NCI-H446 treated with DMSO at 0.1 percent for 48 hours (cell line): ENCODE results near the gene TSPAN14.
"Not testable (repeated sequence)": the region's sequence is repeated elsewhere in the genome, so short reads cannot be mapped to it uniquely, and the experiment has no call there.

Experiments used
- DNase-seq: peaks from one replicate; lab custom pipeline; 2025; lab: John Stamatoyannopoulos, UW

TSPAN14 gene

GRCh38 chr10:80453842-80454512 lies at the start of gene TSPAN14:
Gene TSPAN14 (plus strand): TSS chr10:80454310. CDS start chr10:80489234, 34,924 bp downstream.
- no peak for DNase-seq

- DNase-seq = no peak
Observed at GRCh38 chr10:80405035-80405434, 49.1 kb upstream of the TSPAN14 start.

- DNase-seq = no peak
Observed at GRCh38 chr10:80405626-80406025, 48.5 kb upstream of the TSPAN14 start.

GRCh38 chr10:80406204-80406603 lies 47.9 kb upstream of the TSPAN14 start:
- DNase-seq = no peak

GRCh38 chr10:80407812-80408241 lies 46.3 kb upstream of the TSPAN14 start:
- no peak for DNase-seq

- DNase-seq = peak; percentile 48
Observed at GRCh38 chr10:80408242-80409101, 45.6 kb upstream of the TSPAN14 start, which contains the start of gene PRXL2A. Gene PRXL2A (plus strand): TSS chr10:80408551. CDS start chr10:80420468, 11,917 bp downstream.

- DNase-seq = no peak
Observed at GRCh38 chr10:80409121-80409520, 45.0 kb upstream of the TSPAN14 start.

GRCh38 chr10:80410122-80410521 lies 44.0 kb upstream of the TSPAN14 start:
- DNase-seq = no peak

- DNase-seq = no peak
Observed at GRCh38 chr10:80410578-80411145, 43.4 kb upstream of the TSPAN14 start.

- DNase-seq = no peak
Observed at GRCh38 chr10:80411267-80411668, 42.8 kb upstream of the TSPAN14 start.

GRCh38 chr10:80411681-80412220 lies 42.4 kb upstream of the TSPAN14 start:
- DNase-seq = no peak

- DNase-seq = no peak
Observed at GRCh38 chr10:80412486-80412885, 41.6 kb upstream of the TSPAN14 start.

- peak; percentile 44 for DNase-seq
Observed at GRCh38 chr10:80413271-80413996, 40.7 kb upstream of the TSPAN14 start.

- DNase-seq = no peak
Observed at GRCh38 chr10:80414142-80414895, 39.8 kb upstream of the TSPAN14 start.

- no peak for DNase-seq
Observed at GRCh38 chr10:80415734-80416478, 38.2 kb upstream of the TSPAN14 start.

- no peak for DNase-seq
Observed at GRCh38 chr10:80416479-80417098, 37.5 kb upstream of the TSPAN14 start.

GRCh38 chr10:80417256-80417655 lies 36.9 kb upstream of the TSPAN14 start:
- not testable (repeated sequence) for DNase-seq

GRCh38 chr10:80421050-80421706 lies 32.9 kb upstream of the TSPAN14 start:
- DNase-seq = no peak
